ENCODE results near the gene ATP8A2. TPM values are rescaled to one million over a fixed set of nuclear protein-coding genes. Genes with fewer than 3 reads are reported as not detected.

ATP8A2 gene
- total RNA-seq, 4 donors from 2014 or later: 0.29 to 0.65 (median 0.46) TPM

GRCh38 chr13:25981060-25981459 is 609.3 kb downstream of the ATP8A2 start:
- Histone ChIP-seq H3K27ac (replicated peaks in 1 of 4) (no peak overlapping the region), H3K4me1 (no peaks in the 10 kb centered on the region), H3K4me3 (no peak overlapping the region), H3K36me3 (no peaks in the 10 kb centered on the region), H3K9me3 (no peaks in the 10 kb centered on the region), H3K27me3 (peaks cover 0 to 5% (median 0%) of the 10 kb centered on the region in 4 donors)
- intact Hi-C loops (cut with DNase I): no loop called here
- WGBS: 83% methylated on average over 1 of the region's 1 CpG
- TF ChIP-seq, protein P1, sequence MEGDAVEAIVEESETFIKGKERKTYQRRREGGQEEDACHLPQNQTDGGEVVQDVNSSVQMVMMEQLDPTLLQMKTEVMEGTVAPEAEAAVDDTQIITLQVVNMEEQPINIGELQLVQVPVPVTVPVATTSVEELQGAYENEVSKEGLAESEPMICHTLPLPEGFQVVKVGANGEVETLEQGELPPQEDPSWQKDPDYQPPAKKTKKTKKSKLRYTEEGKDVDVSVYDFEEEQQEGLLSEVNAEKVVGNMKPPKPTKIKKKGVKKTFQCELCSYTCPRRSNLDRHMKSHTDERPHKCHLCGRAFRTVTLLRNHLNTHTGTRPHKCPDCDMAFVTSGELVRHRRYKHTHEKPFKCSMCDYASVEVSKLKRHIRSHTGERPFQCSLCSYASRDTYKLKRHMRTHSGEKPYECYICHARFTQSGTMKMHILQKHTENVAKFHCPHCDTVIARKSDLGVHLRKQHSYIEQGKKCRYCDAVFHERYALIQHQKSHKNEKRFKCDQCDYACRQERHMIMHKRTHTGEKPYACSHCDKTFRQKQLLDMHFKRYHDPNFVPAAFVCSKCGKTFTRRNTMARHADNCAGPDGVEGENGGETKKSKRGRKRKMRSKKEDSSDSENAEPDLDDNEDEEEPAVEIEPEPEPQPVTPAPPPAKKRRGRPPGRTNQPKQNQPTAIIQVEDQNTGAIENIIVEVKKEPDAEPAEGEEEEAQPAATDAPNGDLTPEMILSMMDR (IDR thresholded peaks at IDR 0.05): no peak
- TF ChIP-seq EP300 (IDR thresholded peaks at IDR 0.05) (no peak), POLR2AphosphoS5 (IDR thresholded peaks at IDR 0.05) (no peak), POLR2A (IDR thresholded peaks at IDR 0.05; ENCODE audit: low read depth) (no peak)
- no peak for DNase-seq (ENCODE audit: extremely low spot score)

- H3K27ac ChIP-seq (replicated peaks in 1 of 4): no peak overlapping the region
- no peak for DNase-seq (ENCODE audit: extremely low spot score)
- no peaks in the 10 kb centered on the region for H3K27me3 ChIP-seq
- H3K4me3 ChIP-seq: no peak overlapping the region
- H3K4me1 ChIP-seq: no peaks in the 10 kb centered on the region
- TF ChIP-seq POLR2A (IDR thresholded peaks at IDR 0.05; ENCODE audit: low read depth) (no peak), POLR2AphosphoS5 (IDR thresholded peaks at IDR 0.05) (no peak), EP300 (IDR thresholded peaks at IDR 0.05) (no peak)
- TF ChIP-seq, protein P1 (IDR thresholded peaks at IDR 0.05): no peak
- no peaks in the 10 kb centered on the region for H3K9me3 ChIP-seq
- H3K36me3 ChIP-seq: no peaks in the 10 kb centered on the region
- intact Hi-C loops (cut with DNase I): no loop called here
These were observed 611.1 kb downstream of the ATP8A2 start for GRCh38 chr13:25982907-25983306.

DNA sequence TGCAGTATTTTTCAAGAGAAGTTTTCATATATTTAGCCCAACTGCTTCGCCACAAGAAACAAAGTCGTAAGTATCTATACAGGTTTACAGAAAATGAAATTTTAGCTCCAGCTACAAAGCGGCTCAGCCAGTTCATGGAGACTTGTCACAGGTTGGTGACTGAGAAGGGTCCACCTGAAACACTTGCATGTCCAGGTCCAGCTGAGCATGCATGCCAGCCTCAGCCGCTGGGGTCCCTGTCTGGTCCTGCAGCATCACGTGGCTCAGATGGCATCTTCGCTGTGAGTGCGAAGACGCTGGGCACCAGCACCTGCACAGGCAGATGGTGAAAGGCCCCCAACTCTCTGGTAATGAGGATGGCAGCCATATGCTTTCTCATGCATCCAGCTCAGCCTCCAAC is 616.2 kb downstream of the ATP8A2 start:
- TF ChIP-seq POLR2AphosphoS5 (IDR thresholded peaks at IDR 0.05) (no peak), POLR2A (IDR thresholded peaks at IDR 0.05; ENCODE audit: low read depth) (no peak), EP300 (IDR thresholded peaks at IDR 0.05) (no peak)
- TF ChIP-seq, protein P1 (IDR thresholded peaks at IDR 0.05): no peak
- H3K9me3 ChIP-seq: no peaks in the 10 kb centered on the region
- intact Hi-C loops (cut with DNase I): no loop called here
- H3K27me3 ChIP-seq: no peaks in the 10 kb centered on the region
- no peaks in the 10 kb centered on the region for H3K36me3 ChIP-seq
- no peak overlapping the region for H3K4me3 ChIP-seq
- H3K4me1 ChIP-seq: no peaks in the 10 kb centered on the region
- no peak for DNase-seq (ENCODE audit: extremely low spot score)
- WGBS: 93% methylated on average over 7 of the region's 8 CpGs
- no peak overlapping the region for H3K27ac ChIP-seq (replicated peaks in 1 of 4)

DNA sequence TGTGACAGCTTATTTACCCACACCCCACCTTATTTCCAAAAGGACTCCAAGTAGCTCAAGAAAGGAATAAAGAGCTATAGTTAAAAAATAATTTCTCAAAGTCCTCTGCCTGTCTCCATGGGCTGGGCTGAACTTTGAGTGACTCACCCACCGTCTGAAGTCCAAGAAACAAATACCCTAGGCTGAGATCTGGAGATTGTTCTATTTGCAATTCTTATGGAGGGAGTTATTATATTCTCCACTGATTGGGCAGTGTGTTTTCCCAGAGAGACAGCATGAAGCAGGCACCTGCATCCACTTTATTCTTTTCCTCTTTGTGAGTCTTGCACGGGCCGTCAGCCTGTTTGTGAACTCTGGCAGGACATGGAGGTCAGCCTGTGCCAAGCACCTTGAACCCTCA is 616.9 kb downstream of the ATP8A2 start:
- 9% methylated on average over 3 of the region's 3 CpGs for WGBS
- intact Hi-C loops (cut with DNase I): no loop called here
- no peak overlapping the region for H3K27ac ChIP-seq (replicated peaks in 1 of 4)
- no peak for DNase-seq (ENCODE audit: extremely low spot score)
- no peaks in the 10 kb centered on the region for H3K4me1 ChIP-seq
- no peaks in the 10 kb centered on the region for H3K36me3 ChIP-seq
- TF ChIP-seq POLR2AphosphoS5 (IDR thresholded peaks at IDR 0.05): no peak
- no peak for TF ChIP-seq POLR2A (IDR thresholded peaks at IDR 0.05; ENCODE audit: low read depth)
- no peak for TF ChIP-seq EP300 (IDR thresholded peaks at IDR 0.05)
- TF ChIP-seq, protein P1 (IDR thresholded peaks at IDR 0.05): no peak
- no peaks in the 10 kb centered on the region for H3K27me3 ChIP-seq
- no peak overlapping the region for H3K4me3 ChIP-seq
- no peaks in the 10 kb centered on the region for H3K9me3 ChIP-seq

- no peak overlapping the region for H3K27ac ChIP-seq (replicated peaks in 1 of 4)
- no peaks in the 10 kb centered on the region for H3K4me1 ChIP-seq
- WGBS: 37% methylated on average over 10 of the region's 10 CpGs
- no peak for DNase-seq (ENCODE audit: extremely low spot score)
- H3K27me3 ChIP-seq: no peaks in the 10 kb centered on the region
- no peak overlapping the region for H3K4me3 ChIP-seq
- TF ChIP-seq EP300 (IDR thresholded peaks at IDR 0.05) (no peak), POLR2A (IDR thresholded peaks at IDR 0.05; ENCODE audit: low read depth) (no peak), POLR2AphosphoS5 (IDR thresholded peaks at IDR 0.05) (no peak)
- TF ChIP-seq, protein P1 (IDR thresholded peaks at IDR 0.05): no peak
- intact Hi-C loops (cut with DNase I): no loop called here
- H3K36me3 ChIP-seq: no peaks in the 10 kb centered on the region
- peaks cover 0 to 10% (median 5%) of the 10 kb centered on the region in 4 donors for H3K9me3 ChIP-seq
These were observed 619.0 kb downstream of the ATP8A2 start for GRCh38 chr13:25990801-25991200.
